Mammary epithelial cell (primary cell): ENCODE measurements around the gene PI4KB.

Experiments used
- EZH2 ChIP-seq: IDR thresholded peaks from 2 replicates; pipeline ENCODE4 v1.6.1; 2012; ENCODE audit warnings: low read length, inconsistent platforms, borderline replicate concordance
- TF ChIP-seq, protein P1 (sequence below), 2 donors: IDR thresholded peaks in 1 of 2; conservative IDR thresholded peaks in 1 of 2; 2 replicates each; pipeline ENCODE4 v1.5.1; 2011 to 2012; ENCODE audit warnings: inconsistent platforms in 2 of 2, low read length in 2 of 2, mild to moderate bottlenecking in 2 of 2, control low read depth in 1 of 2, low read depth in 1 of 2; ENCODE audit not compliant: insufficient read depth in 1 of 2; ENCODE audit errors: extremely low read depth in 1 of 2

- TF ChIP-seq, protein P1, sequence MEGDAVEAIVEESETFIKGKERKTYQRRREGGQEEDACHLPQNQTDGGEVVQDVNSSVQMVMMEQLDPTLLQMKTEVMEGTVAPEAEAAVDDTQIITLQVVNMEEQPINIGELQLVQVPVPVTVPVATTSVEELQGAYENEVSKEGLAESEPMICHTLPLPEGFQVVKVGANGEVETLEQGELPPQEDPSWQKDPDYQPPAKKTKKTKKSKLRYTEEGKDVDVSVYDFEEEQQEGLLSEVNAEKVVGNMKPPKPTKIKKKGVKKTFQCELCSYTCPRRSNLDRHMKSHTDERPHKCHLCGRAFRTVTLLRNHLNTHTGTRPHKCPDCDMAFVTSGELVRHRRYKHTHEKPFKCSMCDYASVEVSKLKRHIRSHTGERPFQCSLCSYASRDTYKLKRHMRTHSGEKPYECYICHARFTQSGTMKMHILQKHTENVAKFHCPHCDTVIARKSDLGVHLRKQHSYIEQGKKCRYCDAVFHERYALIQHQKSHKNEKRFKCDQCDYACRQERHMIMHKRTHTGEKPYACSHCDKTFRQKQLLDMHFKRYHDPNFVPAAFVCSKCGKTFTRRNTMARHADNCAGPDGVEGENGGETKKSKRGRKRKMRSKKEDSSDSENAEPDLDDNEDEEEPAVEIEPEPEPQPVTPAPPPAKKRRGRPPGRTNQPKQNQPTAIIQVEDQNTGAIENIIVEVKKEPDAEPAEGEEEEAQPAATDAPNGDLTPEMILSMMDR (conservative IDR thresholded peaks at IDR 0.05 in 1 of 2, IDR thresholded peaks at IDR 0.05 in 1 of 2; ENCODE audit: extremely low read depth in 1 of 2, insufficient read depth in 1 of 2, low read depth in 1 of 2, low read length in 2 of 2): no peak
- no peak for TF ChIP-seq EZH2
These were observed 17.3 kb downstream of the PI4KB start for GRCh38 chr1:151309811-151310323.
